SK-N-SH treated with all-trans-retinoic acid at 6 μM for 48 hours (cell line): ENCODE measurements around the gene NKAIN1.

Source experiments
- ATAC-seq: fragments of 200-7000 bp; cut with Tn5 transposase; 3 replicates; pipeline ENCODE4 v1.9.1; 2020; ENCODE audit warnings: mild to moderate bottlenecking, moderate library complexity
- CSDC2 ChIP-seq: fragments of 250-450 bp; sonication (Bioruptor Pico); IDR thresholded peaks from 2 replicates; pipeline ENCODE4 v1.5.0; 2020; ENCODE audit warnings: mild to moderate bottlenecking, moderate library complexity
- ESRRG ChIP-seq: fragments of 250-450 bp; sonication (Bioruptor Pico); IDR thresholded peaks from 2 replicates; pipeline ENCODE4 v1.6.1; 2021; ENCODE audit warnings: mild to moderate bottlenecking
- GLIS3 ChIP-seq: fragments of 250-450 bp; sonication (Bioruptor Pico); IDR thresholded peaks from 2 replicates; pipeline ENCODE4 v1.5.0; 2020; ENCODE audit warnings: mild to moderate bottlenecking, moderate library complexity
- ISL1 ChIP-seq: fragments of 250-450 bp; sonication (Bioruptor Pico); IDR thresholded peaks from 2 replicates; pipeline ENCODE4 v2.1.2; 2022; ENCODE audit warnings: mild to moderate bottlenecking, moderate library complexity
- PPARA ChIP-seq: fragments of 250-450 bp; sonication (Bioruptor Pico); IDR thresholded peaks from 2 replicates; pipeline ENCODE4 v1.5.0; 2020; ENCODE audit warnings: mild to moderate bottlenecking, borderline replicate concordance
- RARB ChIP-seq: fragments of 250-450 bp; sonication (Bioruptor Pico); IDR thresholded peaks from 2 replicates; pipeline ENCODE4 v1.8.0; 2021; ENCODE audit warnings: mild to moderate bottlenecking, moderate library complexity
- SNAI2 ChIP-seq: fragments of 250-450 bp; sonication (Bioruptor Pico); IDR thresholded peaks from 2 replicates; pipeline ENCODE4 v1.5.0; 2020; ENCODE audit warnings: mild to moderate bottlenecking, moderate library complexity
- TCF4 ChIP-seq: fragments of 250-450 bp; sonication (Bioruptor Pico); IDR thresholded peaks from 2 replicates; pipeline ENCODE4 v1.8.0; 2021; ENCODE audit warnings: mild to moderate bottlenecking, moderate library complexity, borderline replicate concordance
- TOX ChIP-seq: fragments of 250-450 bp; sonication (Bioruptor Pico); IDR thresholded peaks from 2 replicates; pipeline ENCODE4 v1.8.0; 2021; ENCODE audit warnings: mild to moderate bottlenecking, moderate library complexity, borderline replicate concordance
- ZC3H10 ChIP-seq: fragments of 250-450 bp; sonication (Bioruptor Pico); IDR thresholded peaks from 2 replicates; pipeline ENCODE4 v1.5.1; 2021; ENCODE audit warnings: mild to moderate bottlenecking, moderate library complexity
- ZFP3 ChIP-seq: fragments of 250-450 bp; sonication (Bioruptor Pico); IDR thresholded peaks from 2 replicates; pipeline ENCODE4 v1.5.0; 2020; ENCODE audit warnings: mild to moderate bottlenecking, moderate library complexity
- ZFP30 ChIP-seq: fragments of 450-650 bp; formaldehyde crosslinking; IDR thresholded peaks from 2 replicates; pipeline ENCODE4 v1.5.0; 2022; ENCODE audit warnings: mild to moderate bottlenecking, moderate library complexity
- ZNF565 ChIP-seq: fragments of 450-650 bp; formaldehyde crosslinking; conservative IDR thresholded peaks from 2 replicates; pipeline ENCODE4 v1.5.0; 2020; ENCODE audit warnings: low read depth, mild to moderate bottlenecking, moderate library complexity
- ZNF70 ChIP-seq: fragments of 450-650 bp; formaldehyde crosslinking; IDR thresholded peaks from 2 replicates; pipeline ENCODE4 v1.5.0; 2020; ENCODE audit warnings: mild to moderate bottlenecking, moderate library complexity
- ZNF8 ChIP-seq: fragments of 450-650 bp; formaldehyde crosslinking; IDR thresholded peaks from 2 replicates; pipeline ENCODE4 v1.5.0; 2020; ENCODE audit warnings: mild to moderate bottlenecking, moderate library complexity
- TF ChIP-seq, protein P1 (sequence below): fragments of 250-450 bp; sonication (Bioruptor Pico); IDR thresholded peaks from 2 replicates; pipeline ENCODE4 v1.5.0; 2020; ENCODE audit warnings: mild to moderate bottlenecking, moderate library complexity
- TF ChIP-seq, protein P2 (sequence below): fragments of 250-450 bp; sonication (Bioruptor Pico); IDR thresholded peaks from 2 replicates; pipeline ENCODE4 v1.8.0; 2020; ENCODE audit warnings: mild to moderate bottlenecking, moderate library complexity, borderline replicate concordance

Gene NKAIN1

DNA sequence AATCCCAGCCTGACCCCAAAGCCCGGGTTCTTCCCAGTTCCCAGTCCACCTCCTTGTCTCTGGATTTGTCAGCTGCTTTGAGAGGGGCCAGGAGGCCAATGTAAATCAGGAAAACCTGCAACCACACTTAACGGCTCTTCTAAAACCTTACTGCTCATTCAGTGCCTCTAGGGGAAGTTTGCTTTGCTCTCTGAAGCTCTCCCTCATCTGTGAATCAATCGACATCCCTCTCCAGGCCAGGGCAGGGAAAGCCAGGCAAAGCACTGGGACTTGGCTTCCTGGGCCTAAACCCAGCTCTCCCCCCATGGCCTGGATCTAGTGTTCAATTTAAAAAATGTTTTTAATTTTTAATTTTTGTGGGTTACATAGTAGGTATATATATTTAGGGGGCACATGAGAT, 9.3 kb downstream of the NKAIN1 start:
- no peak for TF ChIP-seq PPARA (CRISPR knock-in tag)
- no peak for TF ChIP-seq ZFP3
- no peak for TF ChIP-seq TOX (CRISPR knock-in tag)
- TF ChIP-seq ESRRG: no peak
- TF ChIP-seq ZNF8 (CRISPR knock-in tag): no peak

DNA sequence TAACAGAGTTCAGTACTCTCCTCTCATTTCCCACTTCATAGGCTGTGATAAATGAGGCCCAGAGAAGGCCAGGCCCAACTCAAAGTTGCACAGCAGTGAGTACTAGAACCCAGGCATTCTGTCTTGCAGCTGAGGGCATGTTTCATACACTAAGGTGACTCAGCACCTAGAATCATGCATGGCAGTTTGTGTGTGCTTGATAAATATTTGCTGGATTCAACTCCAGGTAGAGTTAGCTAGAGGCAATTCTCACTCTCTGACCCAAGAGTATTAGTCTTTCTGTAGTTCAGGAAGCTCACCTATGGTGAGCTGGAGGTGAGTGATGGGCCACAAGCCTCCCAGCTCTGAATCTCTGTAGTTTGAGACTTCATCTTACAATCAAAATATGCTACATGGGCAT, 10.7 kb downstream of the NKAIN1 start:
- TF ChIP-seq ESRRG (no peak), ISL1 (CRISPR knock-in tag) (no peak), SNAI2 (CRISPR knock-in tag) (no peak), TCF4 (CRISPR knock-in tag) (no peak), ZNF565 (CRISPR knock-in tag) (no peak), RARB (no peak), ZNF70 (CRISPR knock-in tag) (no peak)
- TF ChIP-seq, protein P1, sequence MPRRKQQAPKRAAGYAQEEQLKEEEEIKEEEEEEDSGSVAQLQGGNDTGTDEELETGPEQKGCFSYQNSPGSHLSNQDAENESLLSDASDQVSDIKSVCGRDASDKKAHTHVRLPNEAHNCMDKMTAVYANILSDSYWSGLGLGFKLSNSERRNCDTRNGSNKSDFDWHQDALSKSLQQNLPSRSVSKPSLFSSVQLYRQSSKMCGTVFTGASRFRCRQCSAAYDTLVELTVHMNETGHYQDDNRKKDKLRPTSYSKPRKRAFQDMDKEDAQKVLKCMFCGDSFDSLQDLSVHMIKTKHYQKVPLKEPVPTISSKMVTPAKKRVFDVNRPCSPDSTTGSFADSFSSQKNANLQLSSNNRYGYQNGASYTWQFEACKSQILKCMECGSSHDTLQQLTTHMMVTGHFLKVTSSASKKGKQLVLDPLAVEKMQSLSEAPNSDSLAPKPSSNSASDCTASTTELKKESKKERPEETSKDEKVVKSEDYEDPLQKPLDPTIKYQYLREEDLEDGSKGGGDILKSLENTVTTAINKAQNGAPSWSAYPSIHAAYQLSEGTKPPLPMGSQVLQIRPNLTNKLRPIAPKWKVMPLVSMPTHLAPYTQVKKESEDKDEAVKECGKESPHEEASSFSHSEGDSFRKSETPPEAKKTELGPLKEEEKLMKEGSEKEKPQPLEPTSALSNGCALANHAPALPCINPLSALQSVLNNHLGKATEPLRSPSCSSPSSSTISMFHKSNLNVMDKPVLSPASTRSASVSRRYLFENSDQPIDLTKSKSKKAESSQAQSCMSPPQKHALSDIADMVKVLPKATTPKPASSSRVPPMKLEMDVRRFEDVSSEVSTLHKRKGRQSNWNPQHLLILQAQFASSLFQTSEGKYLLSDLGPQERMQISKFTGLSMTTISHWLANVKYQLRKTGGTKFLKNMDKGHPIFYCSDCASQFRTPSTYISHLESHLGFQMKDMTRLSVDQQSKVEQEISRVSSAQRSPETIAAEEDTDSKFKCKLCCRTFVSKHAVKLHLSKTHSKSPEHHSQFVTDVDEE (CRISPR knock-in tag): no peak
- TF ChIP-seq, protein P2, sequence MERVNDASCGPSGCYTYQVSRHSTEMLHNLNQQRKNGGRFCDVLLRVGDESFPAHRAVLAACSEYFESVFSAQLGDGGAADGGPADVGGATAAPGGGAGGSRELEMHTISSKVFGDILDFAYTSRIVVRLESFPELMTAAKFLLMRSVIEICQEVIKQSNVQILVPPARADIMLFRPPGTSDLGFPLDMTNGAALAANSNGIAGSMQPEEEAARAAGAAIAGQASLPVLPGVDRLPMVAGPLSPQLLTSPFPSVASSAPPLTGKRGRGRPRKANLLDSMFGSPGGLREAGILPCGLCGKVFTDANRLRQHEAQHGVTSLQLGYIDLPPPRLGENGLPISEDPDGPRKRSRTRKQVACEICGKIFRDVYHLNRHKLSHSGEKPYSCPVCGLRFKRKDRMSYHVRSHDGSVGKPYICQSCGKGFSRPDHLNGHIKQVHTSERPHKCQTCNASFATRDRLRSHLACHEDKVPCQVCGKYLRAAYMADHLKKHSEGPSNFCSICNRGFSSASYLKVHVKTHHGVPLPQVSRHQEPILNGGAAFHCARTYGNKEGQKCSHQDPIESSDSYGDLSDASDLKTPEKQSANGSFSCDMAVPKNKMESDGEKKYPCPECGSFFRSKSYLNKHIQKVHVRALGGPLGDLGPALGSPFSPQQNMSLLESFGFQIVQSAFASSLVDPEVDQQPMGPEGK (CRISPR knock-in tag): no peak
- TF ChIP-seq, all 23 proteins: peak for 0

More for the DNA sequence above, 9.3 kb downstream of the NKAIN1 start:
- no peak for ATAC-seq

DNA sequence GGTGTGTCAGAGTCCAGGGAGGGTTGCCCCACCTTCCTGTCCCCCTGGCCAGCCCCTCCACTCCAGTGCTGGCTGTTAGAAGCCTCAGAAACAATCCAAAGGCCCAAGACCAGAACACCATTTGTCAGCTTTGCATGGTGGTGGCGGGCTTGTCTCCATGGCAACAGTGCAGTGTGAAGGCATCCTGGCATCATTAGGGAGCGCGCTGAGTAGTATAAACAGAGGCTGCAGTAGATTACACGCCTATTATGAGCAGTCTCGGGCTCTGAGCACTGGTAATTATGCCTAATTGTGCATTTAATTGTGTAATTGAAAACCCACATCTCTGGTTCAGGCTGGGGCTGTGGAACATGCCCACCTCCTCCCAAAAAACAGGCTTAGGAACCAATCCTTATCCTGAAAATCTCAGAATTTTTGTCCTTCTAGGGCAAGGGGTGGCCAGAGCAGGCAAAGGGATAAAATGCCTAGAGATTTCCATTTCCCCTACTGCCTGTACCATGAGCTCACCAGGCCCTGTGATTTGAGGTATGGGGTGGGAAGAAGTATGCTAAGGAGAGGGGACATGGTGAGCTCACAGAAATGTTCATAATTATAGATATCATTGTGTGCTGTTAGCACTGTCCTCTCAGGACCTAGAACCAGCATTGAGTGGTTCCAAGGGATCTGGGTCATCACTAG, 11.7 kb downstream of the NKAIN1 start:
- TF ChIP-seq GLIS3 (no peak), TCF4 (CRISPR knock-in tag) (peak; percentile 32; the same call in 1 of the 2 replicates), ZNF70 (CRISPR knock-in tag) (no peak), CSDC2 (CRISPR knock-in tag) (no peak), ESRRG (no peak), ZNF8 (CRISPR knock-in tag) (no peak)
- ATAC-seq: no peak; the same call in 2 of the 3 replicates

More for the DNA sequence above, 10.7 kb downstream of the NKAIN1 start:
- ATAC-seq: no peak

DNA sequence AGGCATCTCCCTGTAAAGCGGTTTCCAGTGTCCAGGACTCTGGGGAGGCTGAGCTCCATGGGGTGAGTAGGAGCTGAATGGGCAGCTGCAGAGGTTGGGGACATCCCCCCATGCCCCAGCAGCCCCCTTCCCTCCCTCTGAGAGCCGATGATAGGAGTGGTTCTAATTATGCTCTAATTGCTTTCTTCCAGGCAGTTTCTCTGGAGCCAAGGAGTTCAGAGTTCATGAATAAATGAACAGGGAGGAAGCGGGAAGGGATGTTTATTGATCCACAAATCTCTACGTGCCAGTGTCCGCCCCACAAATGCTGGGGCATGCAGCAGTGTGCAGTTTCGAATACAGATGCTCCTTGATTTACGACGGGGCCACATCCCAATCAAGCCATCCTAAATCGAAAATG, 15.6 kb downstream of the NKAIN1 start:
- ATAC-seq: no peak
- TF ChIP-seq ZNF8 (CRISPR knock-in tag) (no peak), ZC3H10 (CRISPR knock-in tag) (no peak), GLIS3 (no peak), ZFP3 (no peak), ZNF70 (CRISPR knock-in tag) (no peak), SNAI2 (CRISPR knock-in tag) (no peak), PPARA (CRISPR knock-in tag) (no peak)
- TF ChIP-seq, all 23 proteins: peak for 0

DNA sequence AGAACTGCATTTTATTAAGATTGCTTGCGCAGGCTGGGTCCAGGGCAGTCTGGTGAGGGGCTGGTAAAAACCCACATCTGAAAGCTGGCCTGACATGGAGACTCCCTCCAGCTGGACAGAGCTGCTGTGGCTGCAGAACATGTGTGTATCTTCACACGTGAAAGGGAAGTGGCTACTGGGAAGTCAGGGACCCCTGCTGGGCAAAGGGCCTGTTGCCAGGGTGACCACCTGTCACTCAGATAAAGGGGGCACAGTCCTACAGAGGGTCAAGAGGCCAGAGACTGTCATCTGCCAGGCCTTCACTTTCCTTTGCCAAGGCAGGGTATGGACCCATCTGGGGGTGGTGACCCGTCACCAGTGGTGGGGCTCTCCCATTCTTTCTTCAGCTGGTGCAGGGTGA, 17.5 kb downstream of the NKAIN1 start:
- TF ChIP-seq GLIS3: no peak
- no peak for TF ChIP-seq ZC3H10 (CRISPR knock-in tag)
- TF ChIP-seq ZFP30: no peak
- ATAC-seq: no peak

DNA sequence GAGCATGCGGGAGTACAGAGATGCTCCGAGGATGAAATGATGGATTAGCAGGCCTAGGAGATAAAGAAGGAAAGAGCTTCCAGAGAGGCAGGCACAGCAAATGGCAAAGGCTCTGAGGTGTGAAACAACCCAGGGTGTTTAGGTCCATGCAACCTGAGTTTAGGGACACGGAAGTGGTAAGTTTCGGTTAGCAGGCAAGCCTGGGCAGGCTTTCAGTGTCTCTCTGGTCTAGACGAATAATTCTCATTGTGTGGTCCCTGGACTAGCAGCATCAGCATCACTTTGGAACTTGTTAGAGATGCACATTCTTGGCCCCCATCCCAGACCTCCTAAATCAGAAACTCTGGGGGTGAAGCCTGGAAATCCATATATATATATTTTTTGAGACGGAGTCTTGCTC, 18.6 kb downstream of the NKAIN1 start:
- TF ChIP-seq ZNF70 (CRISPR knock-in tag) (no peak), TOX (CRISPR knock-in tag) (no peak), ZC3H10 (CRISPR knock-in tag) (no peak), ZNF8 (CRISPR knock-in tag) (no peak)
- ATAC-seq: no peak

DNA sequence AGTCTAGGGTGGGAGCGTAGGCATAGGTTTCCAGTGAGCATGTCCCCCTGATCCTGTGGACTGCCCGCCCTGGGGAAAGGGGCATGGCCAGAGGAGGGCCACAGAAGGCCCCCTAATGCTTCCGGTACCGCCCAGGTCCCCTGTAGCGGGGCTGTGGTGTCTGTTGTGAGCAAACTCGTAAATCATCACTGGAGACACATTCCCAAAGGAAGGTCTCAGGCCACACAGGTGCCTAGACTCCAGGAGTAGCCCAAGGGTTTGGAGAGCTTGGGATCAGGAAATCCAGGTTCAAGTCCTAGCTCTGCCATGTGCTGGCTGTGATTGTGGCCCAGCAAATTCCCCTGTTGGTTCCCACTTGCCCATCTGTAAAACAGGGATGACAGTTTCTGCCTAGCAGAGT, 20.2 kb downstream of the NKAIN1 start:
- TF ChIP-seq ZNF70 (CRISPR knock-in tag) (no peak), ZFP30 (no peak), RARB (no peak)
- ATAC-seq: no peak
